A549 treated with AZD9567 at 1 μM for 4 hours (cell line): Measurements from ENCODE around the gene KPNA5. TPM values are rescaled to one million over a fixed set of nuclear protein-coding genes. Genes with fewer than 3 reads are reported as not detected.

Experiments used
- total RNA-seq: library from RNA; stranded (reverse); fragments of 200-300 nt; extraction: Qiagen RNA extraction; gene quantifications from 5 replicates; pipeline ENCODE4 v1.2.3, GENCODE V29; 2022; ENCODE audit not compliant: insufficient read depth

Gene KPNA5
- 1.1 to 2.0 TPM (median 1.8 TPM) in 5 replicates for total RNA-seq

GRCh38 chr6:116680880-116681672 is at the start of gene KPNA5:
KPNA5 (plus strand) TSS chr6:116681211; CDS start chr6:116681335, 124 bp downstream.

GRCh38 chr6:116764961-116765841 is 84.2 kb downstream of the KPNA5 start, which contains the start of gene FAM162B:
FAM162B (minus strand) TSS chr6:116765719; CDS start chr6:116765576, 143 bp downstream.

Other genes starting within 250 kb of the KPNA5 start
- gene CALHM6, start 219.8 kb upstream of the KPNA5 start, total RNA-seq, result 0.29 TPM in 1 of 5 replicates, not detected in the others
- 0.02 to 0.04 TPM (median 0.03 TPM) in 4 of 5 replicates, not detected in the other for gene CALHM5, start 169.6 kb upstream of the KPNA5 start, total RNA-seq
- not detected in 5 replicates for gene TRAPPC3L, start 135.5 kb upstream of the KPNA5 start, total RNA-seq
- gene CALHM4, start 127.5 kb upstream of the KPNA5 start, total RNA-seq, result 0.07 TPM in 1 of 5 replicates, not detected in the others
- gene RWDD1, start 109.7 kb upstream of the KPNA5 start, total RNA-seq, result 23.4 to 37.7 TPM (median 36.3 TPM) in 5 replicates
- gene RSPH4A, start 64.7 kb upstream of the KPNA5 start, total RNA-seq, result 0.11 to 0.24 TPM (median 0.17 TPM) in 4 of 5 replicates, not detected in the other
- gene ZUP1, start 12.4 kb upstream of the KPNA5 start, total RNA-seq, result 6.9 to 13.9 TPM (median 7.5 TPM) in 5 replicates
- not detected in 5 replicates for gene FAM162B, start 84.5 kb downstream of the KPNA5 start, total RNA-seq
- not detected in 5 replicates for gene GPRC6A, start 147.9 kb downstream of the KPNA5 start, total RNA-seq
- gene RFX6, start 196.0 kb downstream of the KPNA5 start, total RNA-seq, result not detected in 5 replicates